NCI-H2081 treated with DMSO at 0.1 percent for 48 hours (cell line): ENCODE measurements around the gene SDR9C7.

Source experiments
- DNase-seq: peaks from one replicate; lab custom pipeline; 2025; lab: John Stamatoyannopoulos, UW

SDR9C7 gene

GRCh38 chr12:56877195-56878009 is 56.8 kb downstream of the SDR9C7 start:
- DNase-seq, result no peak

- no peak for DNase-seq
These were observed 59.4 kb downstream of the SDR9C7 start for GRCh38 chr12:56874821-56875220.

- no peak for DNase-seq
These were observed 60.8 kb downstream of the SDR9C7 start for GRCh38 chr12:56873382-56873781.
